ENCODE data around the gene TNFSF15.

The TNFSF15 gene

GRCh38 chr9:114789006-114789405, 16.8 kb downstream of the TNFSF15 start:
- DNase-seq (ENCODE audit: low spot score): no peak

GRCh38 chr9:114787781-114788498, 17.9 kb downstream of the TNFSF15 start:
- no peak for DNase-seq (ENCODE audit: low spot score)

- DNase-seq (ENCODE audit: low spot score): no peak
Observed at GRCh38 chr9:114787214-114787613, 18.6 kb downstream of the TNFSF15 start.

- no peak for DNase-seq (ENCODE audit: low spot score)
Observed at GRCh38 chr9:114785866-114786650, 19.8 kb downstream of the TNFSF15 start.

- DNase-seq (ENCODE audit: low spot score): no peak
Observed at GRCh38 chr9:114784721-114785279, 21.0 kb downstream of the TNFSF15 start.

GRCh38 chr9:114782586-114782985, 23.3 kb downstream of the TNFSF15 start:
- DNase-seq (ENCODE audit: low spot score): no peak

GRCh38 chr9:114779352-114779845, 26.4 kb downstream of the TNFSF15 start:
- DNase-seq (ENCODE audit: low spot score): peak; percentile 53

GRCh38 chr9:114777821-114778609, 27.8 kb downstream of the TNFSF15 start:
- no peak for DNase-seq (ENCODE audit: low spot score)

- no peak for DNase-seq (ENCODE audit: low spot score)
Observed at GRCh38 chr9:114776683-114777399, 29.0 kb downstream of the TNFSF15 start.

- no peak for DNase-seq (ENCODE audit: low spot score)
Observed at GRCh38 chr9:114775981-114776380, 29.9 kb downstream of the TNFSF15 start.

GRCh38 chr9:114775121-114775520, 30.7 kb downstream of the TNFSF15 start:
- DNase-seq (ENCODE audit: low spot score): no peak

- DNase-seq (ENCODE audit: low spot score): no peak
Observed at GRCh38 chr9:114774524-114774923, 31.3 kb downstream of the TNFSF15 start.

GRCh38 chr9:114771889-114772288, 34.0 kb downstream of the TNFSF15 start:
- DNase-seq (ENCODE audit: low spot score): no peak

GRCh38 chr9:114770991-114771390, 34.8 kb downstream of the TNFSF15 start:
- DNase-seq (ENCODE audit: low spot score): no peak

GRCh38 chr9:114769624-114770023, 36.2 kb downstream of the TNFSF15 start:
- no peak for DNase-seq (ENCODE audit: low spot score)

GRCh38 chr9:114763220-114763619, 42.6 kb downstream of the TNFSF15 start:
- no peak for DNase-seq (ENCODE audit: low spot score)

- no peak for DNase-seq (ENCODE audit: low spot score)
Observed at GRCh38 chr9:114761523-114761922, 44.3 kb downstream of the TNFSF15 start.

GRCh38 chr9:114759512-114760341, 46.1 kb downstream of the TNFSF15 start:
- no peak for DNase-seq (ENCODE audit: low spot score)

GRCh38 chr9:114757984-114758383, 47.9 kb downstream of the TNFSF15 start:
- no peak for DNase-seq (ENCODE audit: low spot score)

- DNase-seq (ENCODE audit: low spot score): no peak
Observed at GRCh38 chr9:114757395-114757794, 48.4 kb downstream of the TNFSF15 start.

GRCh38 chr9:114756920-114757319, 48.9 kb downstream of the TNFSF15 start:
- DNase-seq (ENCODE audit: low spot score): no peak
